Activated CD4-positive, alpha-beta T cell treated with anti-CD3 and anti-CD28 coated beads, Interleukin-2, Interleukin-6, amounts not matched to agents 100 ng/mL and 50 ng/mL, durations not matched to agents 16 hours and 8 hours (primary cell): ENCODE data around the gene SP140.
"Not testable (repeated sequence)": the region's sequence is repeated elsewhere in the genome, so short reads cannot be mapped to it uniquely, and the experiment has no call there.

Experiments
- DNase-seq: peaks from one replicate; pipeline ENCODE4 v3.0.0-alpha.2; 2020

The SP140 gene

GRCh38 chr2:230226051-230226551 lies 565 bp downstream of the SP140 start:
- peak; percentile 41 for DNase-seq

GRCh38 chr2:230227216-230227615 lies 1.7 kb downstream of the SP140 start:
- peak; percentile 32 for DNase-seq

- peak; percentile 68 for DNase-seq
These were observed 4.6 kb downstream of the SP140 start for GRCh38 chr2:230230087-230230486.

- peak; percentile 43 for DNase-seq
These were observed 5.1 kb downstream of the SP140 start for GRCh38 chr2:230230496-230231200.

- DNase-seq: no peak
These were observed 5.7 kb downstream of the SP140 start for GRCh38 chr2:230231251-230231650.

- peak; percentile 44 for DNase-seq
These were observed 8.7 kb downstream of the SP140 start for GRCh38 chr2:230234122-230234722.

- DNase-seq: peak; percentile 83
These were observed 9.3 kb downstream of the SP140 start for GRCh38 chr2:230234845-230235244.

GRCh38 chr2:230244211-230244610 lies 18.7 kb downstream of the SP140 start:
- DNase-seq: no peak

- no peak for DNase-seq
These were observed 20.7 kb downstream of the SP140 start for GRCh38 chr2:230246206-230246605.

- no peak for DNase-seq
These were observed 24.7 kb downstream of the SP140 start for GRCh38 chr2:230250231-230250630.

GRCh38 chr2:230254152-230254881 lies 28.8 kb downstream of the SP140 start:
- DNase-seq: peak; percentile 81

- DNase-seq: peak; percentile 60
These were observed 31.3 kb downstream of the SP140 start for GRCh38 chr2:230256733-230257332.

GRCh38 chr2:230258483-230258882 lies 32.9 kb downstream of the SP140 start:
- no peak for DNase-seq

- DNase-seq: peak; percentile 18
These were observed 36.7 kb downstream of the SP140 start for GRCh38 chr2:230262246-230262645.

GRCh38 chr2:230264945-230265344 lies 39.4 kb downstream of the SP140 start:
- not testable (repeated sequence) for DNase-seq

GRCh38 chr2:230266638-230267037 lies 41.1 kb downstream of the SP140 start:
- DNase-seq: no peak

GRCh38 chr2:230267059-230267458 lies 41.5 kb downstream of the SP140 start:
- DNase-seq: no peak

- peak; percentile 63 for DNase-seq
These were observed 42.0 kb downstream of the SP140 start for GRCh38 chr2:230267556-230267955.

- DNase-seq: peak; percentile 60
These were observed 43.2 kb downstream of the SP140 start for GRCh38 chr2:230268606-230269243.

- DNase-seq: peak; percentile 79
These were observed 44.2 kb downstream of the SP140 start for GRCh38 chr2:230269715-230270114.

- DNase-seq: no peak
These were observed 57.4 kb downstream of the SP140 start for GRCh38 chr2:230282936-230283335.

- no peak for DNase-seq
These were observed 60.5 kb downstream of the SP140 start for GRCh38 chr2:230286048-230286447.

GRCh38 chr2:230289311-230289710 lies 63.8 kb downstream of the SP140 start:
- DNase-seq: not testable (repeated sequence)
